ENCODE results near the gene RNF38.

GRCh38 chr9:36290996-36291395 is 109.1 kb downstream of the RNF38 start:
- TF ChIP-seq POLR2A (IDR thresholded peaks at IDR 0.05): no peak
- TF ChIP-seq CTCF (IDR thresholded peaks at IDR 0.05 in 8 of 11, conservative IDR thresholded peaks at IDR 0.05 in 3 of 11): no peak
- no peak for TF ChIP-seq POLR2AphosphoS5 (IDR thresholded peaks at IDR 0.05)

Measured in spleen (tissue), 7 donors.